GM21723 (cell line): ENCODE results near the gene ZNF786.
"Not testable (repeated sequence)": the region's sequence is repeated elsewhere in the genome, so short reads cannot be mapped to it uniquely, and the experiment has no call there.

Experiments
- ATAC-seq: cut with Tn5 transposase; IDR thresholded peaks from one replicate; pipeline ENCODE4 v1.9.1; 2021; ENCODE audit warnings: mild to moderate bottlenecking, moderate library complexity; ENCODE audit not compliant: unreplicated experiment

ZNF786 gene

GRCh38 chr7:149090397-149091195 is at the start of gene ZNF786:
Gene ZNF786, minus strand, starts transcription at chr7:149090718. Its CDS starts 78 bp downstream, at chr7:149090640.
- ATAC-seq = peak; percentile 88

DNA sequence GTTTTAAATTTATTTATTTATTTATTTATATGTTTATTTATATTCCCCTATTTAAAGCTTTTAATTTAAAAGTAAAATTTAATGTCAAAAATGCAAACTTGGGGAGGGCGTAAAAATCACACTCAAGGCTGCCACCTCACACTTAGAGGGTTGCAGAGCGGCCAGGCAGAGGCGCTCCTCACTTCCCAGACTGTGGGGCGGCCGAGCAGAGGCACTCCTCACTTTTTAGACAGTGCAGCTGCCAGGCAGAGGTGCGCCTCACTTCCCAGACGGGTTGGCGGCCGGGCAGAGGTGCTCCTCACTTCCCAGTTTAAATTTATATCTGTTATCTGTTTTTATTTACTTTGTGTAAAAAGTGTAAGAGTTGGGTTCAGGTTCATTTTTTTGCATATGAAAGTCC is 45.6 kb upstream of the ZNF786 start:
- ATAC-seq = no peak

- ATAC-seq = no peak
These were observed 42.7 kb upstream of the ZNF786 start for GRCh38 chr7:149133028-149133710.

GRCh38 chr7:149130572-149131198 is 40.2 kb upstream of the ZNF786 start:
- ATAC-seq = no peak

DNA sequence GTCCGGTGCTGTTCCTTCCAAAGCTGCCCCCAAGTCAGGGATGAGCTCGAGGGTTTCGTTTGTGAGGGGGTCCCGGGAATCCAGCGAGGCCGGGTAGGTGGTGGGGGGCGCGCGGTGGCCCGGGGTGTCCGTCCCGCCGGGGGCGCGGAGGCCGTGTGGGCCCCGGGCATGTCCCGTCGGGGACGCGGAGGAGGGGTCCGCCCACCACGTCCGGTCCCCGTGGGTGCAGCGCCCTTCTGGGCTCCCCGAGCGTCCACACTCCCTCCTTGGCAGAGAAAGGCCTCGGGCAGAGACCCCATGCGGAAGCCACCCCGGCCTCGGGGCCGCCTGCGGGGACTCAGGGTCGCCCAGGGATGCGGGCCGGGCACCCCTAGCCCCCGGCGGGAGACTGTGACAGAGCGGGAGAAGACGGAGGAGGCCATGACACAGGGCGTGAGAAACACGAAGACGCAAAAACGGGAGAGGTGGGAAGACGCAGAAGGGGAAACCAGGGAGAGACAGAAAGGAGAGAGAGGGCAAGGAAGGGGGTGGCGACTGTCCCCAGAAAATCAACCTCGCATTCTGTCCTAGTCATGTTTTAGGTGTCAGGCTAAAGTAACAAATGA is 36.2 kb upstream of the ZNF786 start:
- peak; percentile 50 for ATAC-seq

- ATAC-seq = peak; percentile 83
These were observed 35.5 kb upstream of the ZNF786 start, which contains the start of gene ZNF425 for GRCh38 chr7:149125863-149126661. Gene ZNF425, minus strand, starts transcription at chr7:149126324. Its CDS starts 111 bp downstream, at chr7:149126213.

- ATAC-seq = peak; percentile 3
These were observed 34.8 kb upstream of the ZNF786 start for GRCh38 chr7:149125189-149125862.

DNA sequence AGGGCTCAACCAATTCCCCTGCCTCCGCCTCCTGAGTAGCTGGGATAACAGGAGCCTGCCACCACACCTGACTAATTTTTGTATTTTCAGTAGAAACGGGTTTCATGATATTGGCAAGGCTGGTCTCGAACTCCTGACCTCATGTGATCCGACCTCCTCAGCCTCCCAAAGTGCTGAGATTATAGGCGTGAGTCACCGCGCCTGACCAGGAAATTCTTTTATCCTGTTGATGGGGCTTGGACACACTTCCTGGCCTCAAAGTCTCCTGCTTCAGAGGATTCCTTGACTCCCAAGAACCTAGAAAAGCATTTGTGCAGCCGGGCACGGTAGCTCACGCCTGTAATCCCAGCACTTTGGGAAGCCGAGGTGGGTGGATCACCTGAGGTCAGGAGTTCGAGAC is 19.5 kb upstream of the ZNF786 start:
- no peak for ATAC-seq

GRCh38 chr7:149104749-149105148 is 14.2 kb upstream of the ZNF786 start:
- ATAC-seq = no peak

DNA sequence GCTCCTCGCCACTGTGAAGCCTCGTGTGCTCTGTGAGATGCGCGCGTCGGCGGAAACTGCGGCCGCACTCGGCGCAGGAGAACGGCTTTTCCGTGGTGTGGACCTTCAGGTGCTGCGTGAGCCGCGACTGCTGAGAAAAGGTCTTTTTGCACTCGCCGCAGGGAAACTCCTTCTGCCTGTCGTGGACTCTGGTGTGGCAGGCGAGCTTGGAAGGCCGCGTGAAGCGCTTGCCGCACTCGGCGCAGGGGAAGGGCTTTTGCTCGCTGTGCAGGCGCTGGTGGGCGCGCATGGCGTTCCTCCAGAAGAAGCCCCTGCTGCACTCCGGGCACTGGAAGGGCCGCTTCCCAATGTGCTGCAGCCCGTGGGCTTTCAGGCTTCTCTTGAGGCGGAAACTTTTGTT is 13.7 kb upstream of the ZNF786 start:
- no peak for ATAC-seq

GRCh38 chr7:149103424-149103823 is 12.9 kb upstream of the ZNF786 start:
- ATAC-seq = no peak

GRCh38 chr7:149102666-149103065 is 12.1 kb upstream of the ZNF786 start:
- ATAC-seq = no peak

GRCh38 chr7:149100821-149101220 is 10.3 kb upstream of the ZNF786 start:
- ATAC-seq = no peak

DNA sequence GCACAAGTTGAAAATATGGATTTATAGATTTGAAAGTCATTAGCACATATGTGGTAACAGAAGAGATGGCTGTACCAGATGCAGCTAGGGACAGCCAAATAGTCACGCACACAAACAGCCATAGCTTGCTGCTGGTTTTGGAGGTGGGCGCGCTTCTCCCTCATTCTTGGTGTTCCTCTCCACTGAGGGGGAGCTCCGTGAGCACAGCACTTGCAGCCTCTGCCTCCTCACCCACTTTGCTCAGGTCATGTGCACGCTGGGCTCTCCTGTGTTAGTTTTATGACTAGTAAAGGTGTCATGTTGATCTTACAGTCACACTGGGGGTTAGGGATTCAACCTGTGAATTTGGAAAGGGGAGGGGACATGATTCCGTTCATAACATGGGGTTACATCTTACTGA is 8.5 kb upstream of the ZNF786 start:
- ATAC-seq = no peak

DNA sequence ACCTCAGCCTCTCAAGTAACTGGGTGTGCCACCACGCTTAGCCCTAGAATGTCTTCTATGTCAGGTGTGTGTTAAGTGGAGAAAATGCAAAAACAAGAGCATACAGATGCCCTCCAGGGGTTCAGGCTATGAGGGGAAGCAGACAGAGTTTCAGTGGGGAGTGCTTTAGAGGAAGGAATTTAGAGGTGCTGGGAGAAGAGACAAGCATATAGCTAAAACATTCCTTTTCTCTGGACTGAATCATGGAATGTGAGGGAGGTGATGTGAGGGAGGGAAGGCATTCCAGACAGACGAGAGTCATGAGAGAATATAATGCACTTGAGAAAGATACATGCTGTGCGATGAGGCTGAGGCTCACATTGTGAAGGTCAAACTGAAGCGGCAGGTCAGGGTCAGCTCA is 6.6 kb upstream of the ZNF786 start:
- no peak for ATAC-seq

DNA sequence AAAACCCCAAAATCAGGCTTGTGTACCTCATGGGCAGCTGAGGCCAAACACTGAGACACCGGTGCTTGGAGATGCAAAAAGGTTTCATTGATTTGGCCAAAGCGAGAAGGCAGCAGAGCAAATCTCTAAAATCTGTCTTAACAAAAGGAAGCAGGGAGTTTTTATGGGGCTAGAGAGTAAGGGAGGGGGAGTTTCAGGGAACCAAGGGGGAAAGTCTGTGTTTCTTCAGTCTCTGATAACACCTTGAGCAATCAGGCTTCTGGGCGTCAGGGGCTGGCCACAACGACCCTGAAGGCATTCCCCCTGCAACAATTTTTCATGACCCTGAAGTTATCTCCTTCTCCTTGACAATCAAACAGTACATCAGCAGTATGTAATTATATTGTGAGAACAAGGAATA is 2.7 kb upstream of the ZNF786 start:
- no peak for ATAC-seq

GRCh38 chr7:149092244-149092643 is 1.7 kb upstream of the ZNF786 start:
- not testable (repeated sequence) for ATAC-seq

- no peak for ATAC-seq
These were observed 3.1 kb downstream of the ZNF786 start for GRCh38 chr7:149087376-149087775.

GRCh38 chr7:149085866-149086265 is 4.7 kb downstream of the ZNF786 start:
- no peak for ATAC-seq

- ATAC-seq = no peak
These were observed 6.1 kb downstream of the ZNF786 start for GRCh38 chr7:149084407-149084806.
